Kidney glomerular epithelial cell (primary cell): ENCODE results near the gene FAS.

Experiments
- DNase-seq: peaks from one replicate; lab custom pipeline; 2025; lab: John Stamatoyannopoulos, UW

Gene FAS

DNA sequence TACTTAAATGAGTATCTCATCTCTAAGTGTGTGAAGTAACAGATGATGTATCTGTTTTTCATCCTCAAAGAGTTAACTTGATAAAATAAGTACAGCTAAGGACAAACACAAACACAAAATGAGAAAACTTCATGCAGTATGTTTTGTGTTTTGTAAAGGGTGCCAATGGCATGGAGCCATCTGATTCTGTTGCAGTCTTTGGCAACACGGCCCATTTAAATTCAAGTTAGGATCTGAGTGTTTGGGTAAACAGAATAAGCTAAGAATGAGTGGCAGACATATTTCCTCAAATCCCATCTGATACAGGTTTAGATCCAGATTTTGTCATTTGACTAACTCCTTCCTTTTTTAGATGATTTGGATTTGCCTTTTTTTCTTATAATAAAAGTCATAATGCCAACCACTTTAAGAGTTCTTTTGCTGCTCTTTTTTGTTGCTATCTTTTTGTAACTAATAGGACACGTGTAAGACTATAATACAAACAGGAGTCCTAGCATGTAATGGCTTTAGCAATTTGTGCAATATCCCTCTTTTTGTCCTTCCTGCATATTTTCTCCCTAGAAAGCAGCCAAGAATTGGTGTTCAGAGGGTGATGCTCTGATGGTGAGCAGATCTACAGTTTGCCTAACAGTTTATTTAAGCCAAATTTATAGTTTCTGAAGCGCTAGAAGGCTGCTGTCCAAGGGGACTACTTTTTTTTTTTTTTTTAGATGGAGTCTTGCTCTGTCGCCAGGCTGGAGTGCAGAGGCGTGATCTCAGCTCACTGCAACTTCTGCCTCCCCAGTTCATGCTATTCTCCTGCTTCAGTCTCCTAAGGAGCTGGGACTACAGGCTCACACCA is 19.2 kb upstream of the FAS start:
- DNase-seq: no peak

GRCh38 chr10:88974012-88974411 is 16.6 kb upstream of the FAS start:
- DNase-seq: no peak

DNA sequence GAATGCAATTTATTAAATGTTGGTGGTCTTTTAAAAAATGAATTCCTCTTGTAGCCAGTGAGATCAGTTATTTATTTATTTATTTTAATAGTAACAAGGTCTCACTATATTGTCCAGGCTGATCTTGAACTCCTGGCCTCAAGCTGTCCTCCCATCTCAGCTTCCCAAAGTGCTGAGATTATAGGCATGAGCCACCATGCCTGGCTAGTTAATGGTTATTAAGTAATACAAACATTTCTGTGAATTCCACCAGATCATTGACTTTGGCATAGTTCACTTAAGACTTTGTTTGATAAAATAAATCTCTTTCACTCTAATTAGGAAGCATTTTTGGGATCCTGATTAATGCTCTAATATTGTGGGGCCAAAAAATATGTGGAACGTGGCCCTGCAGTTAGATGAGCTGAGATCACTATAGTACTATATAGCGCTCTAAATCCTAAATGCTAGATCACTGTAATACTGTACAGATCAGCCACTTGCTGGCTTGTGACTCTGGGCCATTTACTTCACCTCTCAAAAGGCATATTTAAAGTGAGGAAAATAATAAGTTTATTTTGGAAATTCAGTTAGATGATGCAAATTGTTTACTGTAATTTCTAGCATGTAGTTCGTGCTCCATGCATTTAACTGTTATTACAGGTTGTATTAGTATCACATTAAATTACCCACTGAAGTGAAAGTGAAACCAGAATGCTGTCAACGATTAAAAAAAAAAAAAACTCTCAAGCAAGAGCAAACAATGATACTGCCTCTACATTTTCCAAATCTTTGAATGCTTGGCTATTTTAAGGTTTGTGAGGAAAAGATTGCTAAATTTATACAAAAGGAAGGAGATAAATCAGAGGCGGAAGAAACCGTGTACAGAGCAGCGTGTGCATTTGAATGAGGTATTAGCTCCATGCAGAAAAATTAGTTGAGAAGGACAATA is 15.9 kb upstream of the FAS start:
- peak; percentile 24 for DNase-seq

- no peak for DNase-seq
Measured at GRCh38 chr10:88975377-88975720, 15.2 kb upstream of the FAS start.

GRCh38 chr10:88978463-88978862 is 12.1 kb upstream of the FAS start:
- DNase-seq: no peak

GRCh38 chr10:88979153-88979562 is 11.4 kb upstream of the FAS start:
- peak; percentile 18 for DNase-seq

GRCh38 chr10:88979603-88980002 is 11.0 kb upstream of the FAS start:
- no peak for DNase-seq

GRCh38 chr10:88980247-88980646 is 10.4 kb upstream of the FAS start:
- no peak for DNase-seq

DNA sequence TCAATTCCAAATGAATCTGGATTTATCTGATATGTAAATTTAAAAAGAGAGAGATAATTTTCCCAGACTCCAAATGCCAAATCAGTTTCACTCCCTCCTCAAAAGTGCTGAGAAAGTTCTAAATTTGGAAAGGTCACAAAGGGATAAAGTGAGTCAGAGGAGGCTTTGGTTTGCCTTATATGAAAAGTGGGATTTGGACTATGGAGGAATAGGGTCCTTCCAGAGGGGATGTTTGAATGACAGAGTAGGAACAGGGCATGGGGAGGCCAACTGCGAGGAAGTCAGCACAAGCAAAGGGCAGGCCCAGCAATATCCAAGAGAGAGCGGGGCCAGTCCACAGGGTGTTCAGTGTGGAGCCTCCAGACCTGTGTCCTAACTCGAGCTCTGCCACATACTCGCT is 9.8 kb upstream of the FAS start:
- no peak for DNase-seq

GRCh38 chr10:88981435-88981834 is 9.2 kb upstream of the FAS start:
- DNase-seq: no peak

DNA sequence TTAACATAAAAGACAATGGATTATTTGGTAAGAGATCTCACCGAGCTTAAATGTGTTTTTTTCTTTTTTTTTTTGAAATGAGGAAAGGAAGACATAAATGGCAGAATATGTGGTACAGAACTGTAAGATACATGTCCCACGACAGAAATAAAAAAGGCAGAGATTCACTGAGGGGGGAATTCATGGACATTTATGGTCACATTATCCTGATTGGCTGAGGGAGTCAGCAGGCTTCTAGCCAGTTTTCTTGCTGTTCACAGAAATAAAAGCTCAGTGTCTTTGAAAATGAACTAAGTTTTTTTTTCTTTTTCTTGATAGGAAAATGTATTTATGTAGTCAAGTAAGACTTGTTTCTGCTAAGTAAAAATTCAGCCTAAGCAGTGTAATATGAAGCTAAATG is 8.2 kb upstream of the FAS start:
- DNase-seq: no peak

DNA sequence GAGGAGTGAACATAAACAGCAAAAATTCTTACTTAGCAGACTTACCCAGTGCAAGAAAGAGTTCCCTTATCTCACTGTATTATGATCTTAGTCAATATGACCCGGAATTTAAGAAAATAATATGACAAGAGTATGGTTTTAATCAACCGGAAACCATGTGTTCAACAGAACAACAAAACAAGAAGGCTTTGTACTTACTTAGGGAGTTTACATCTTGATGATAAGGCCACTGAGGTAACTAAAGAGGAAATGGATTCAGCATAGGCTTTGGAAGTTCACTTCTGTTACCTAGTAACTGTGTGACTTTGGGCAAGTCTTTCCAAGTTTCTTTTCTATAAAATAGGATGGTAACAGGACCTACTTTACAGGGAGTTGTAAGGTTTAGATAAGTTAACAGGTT is 7.4 kb upstream of the FAS start:
- DNase-seq: no peak

- no peak for DNase-seq
Measured at GRCh38 chr10:88983939-88984338, 6.7 kb upstream of the FAS start.

DNA sequence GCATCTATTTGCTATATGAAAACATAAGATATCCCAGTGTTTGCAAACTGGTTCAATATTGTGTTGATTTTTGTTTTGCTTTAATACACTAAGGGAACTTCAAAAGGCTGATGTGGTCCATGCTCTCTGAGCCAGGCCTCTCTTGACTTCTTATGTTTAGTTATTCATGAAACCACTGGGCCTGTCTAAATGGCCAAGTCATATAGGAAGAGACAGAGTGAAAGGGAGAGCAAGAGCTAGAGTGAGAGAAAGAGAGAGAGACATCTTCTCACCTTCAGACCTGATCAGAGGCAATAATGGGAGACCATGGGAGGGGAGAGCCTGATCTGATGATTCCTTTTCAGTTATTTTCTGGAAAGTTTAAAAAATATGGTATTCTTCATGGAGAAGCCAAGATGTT is 6.1 kb upstream of the FAS start:
- DNase-seq: no peak

- DNase-seq: peak; percentile 30
Measured at GRCh38 chr10:88986549-88987242, 3.9 kb upstream of the FAS start.

DNA sequence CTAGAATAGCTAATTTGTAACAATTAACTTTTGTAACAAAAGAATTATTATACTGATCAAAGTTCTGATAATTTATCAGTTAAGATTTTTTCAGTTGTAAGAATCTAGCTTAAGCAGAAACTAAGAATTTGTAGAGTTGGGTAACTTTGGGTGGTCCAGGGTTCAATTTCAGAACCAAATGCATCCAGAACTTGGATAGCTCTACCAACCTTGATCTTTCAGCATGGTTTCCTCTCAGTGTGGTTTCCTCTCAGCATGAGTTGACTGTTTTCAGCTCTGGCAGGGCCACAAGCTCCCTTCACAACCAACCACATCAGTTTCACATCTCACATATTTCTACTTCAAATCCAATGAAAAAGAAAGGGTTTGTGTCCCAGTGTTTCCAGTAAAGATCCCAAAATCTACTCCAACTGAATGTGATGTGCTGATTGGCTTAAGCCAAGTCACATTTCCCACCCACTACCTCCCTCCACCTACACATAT is 3.3 kb upstream of the FAS start:
- no peak for DNase-seq

GRCh38 chr10:88987840-88988239 is 2.8 kb upstream of the FAS start:
- no peak for DNase-seq

DNA sequence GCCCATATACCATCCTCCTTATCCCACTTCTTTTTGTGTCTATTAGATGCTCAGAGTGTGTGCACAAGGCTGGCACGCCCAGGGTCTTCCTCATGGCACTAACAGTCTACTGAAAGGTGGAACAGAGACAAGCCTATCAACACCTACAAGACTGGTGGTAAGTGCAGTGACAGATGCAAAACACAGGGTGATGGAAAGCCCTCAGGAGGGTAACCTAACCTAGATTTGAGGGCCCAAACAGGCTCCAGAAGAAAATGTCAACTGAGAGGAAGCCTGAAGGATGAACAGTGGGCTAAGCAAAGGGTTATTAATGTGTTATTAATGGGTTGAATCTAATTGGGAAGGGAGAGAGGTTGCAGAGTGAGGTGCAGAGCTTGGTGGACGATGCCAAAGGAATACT is 1.2 kb upstream of the FAS start:
- DNase-seq: no peak

GRCh38 chr10:88989824-88990383 is 694 bp upstream of the FAS start:
- peak; percentile 73 for DNase-seq

DNA sequence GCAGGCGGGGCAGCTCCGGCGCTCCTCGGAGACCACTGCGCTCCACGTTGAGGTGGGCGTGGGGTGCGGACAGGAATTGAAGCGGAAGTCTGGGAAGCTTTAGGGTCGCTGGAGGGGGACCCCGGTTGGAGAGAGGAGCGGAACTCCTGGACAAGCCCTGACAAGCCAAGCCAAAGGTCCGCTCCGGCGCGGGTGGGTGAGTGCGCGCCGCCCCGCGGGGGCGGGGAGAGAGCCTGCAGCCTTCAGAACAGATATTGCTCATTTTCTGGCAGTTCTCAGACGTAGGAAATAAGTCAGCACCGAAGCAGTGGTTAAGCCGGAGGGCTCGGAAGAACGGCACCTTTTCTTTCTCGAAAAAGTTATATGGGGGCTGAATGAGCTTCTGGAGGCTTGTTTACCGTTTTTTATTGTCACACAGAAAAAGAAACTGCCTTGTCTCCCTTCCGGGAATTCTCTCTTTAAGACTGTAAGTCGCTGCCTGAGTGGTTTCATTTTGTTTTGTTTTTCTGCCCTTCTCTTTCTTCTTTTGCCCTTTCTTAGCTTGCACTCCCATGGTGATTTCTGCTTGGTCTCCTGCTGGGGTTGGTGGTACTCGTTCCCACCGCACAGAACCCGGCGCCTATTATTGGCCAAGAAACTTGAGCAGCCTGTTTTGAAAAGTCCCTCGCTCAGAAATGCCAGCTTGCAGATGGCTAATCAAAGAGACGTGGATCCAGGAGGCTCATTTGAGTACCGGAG is 732 bp downstream of the FAS start:
- DNase-seq: peak; percentile 57

- peak; percentile 57 for DNase-seq
Measured at GRCh38 chr10:88991899-88992320, 1.3 kb downstream of the FAS start.
